G401.6 (cell line): ENCODE measurements around the gene WBP1.
A peak's percentile ranks its signal among the peaks of the same experiment; 100 is the strongest.

Experiments used
- FAIRE-seq: peaks from 2 replicates; lab custom pipeline; 2012; peaks lifted over from hg19 to GRCh38; lab: Jason Lieb, UNC

WBP1 gene

GRCh38 chr2:74503506-74504475, 45.6 kb downstream of the WBP1 start:
- no peak for FAIRE-seq

- FAIRE-seq: no peak
These were observed 46.4 kb downstream of the WBP1 start for GRCh38 chr2:74504591-74504990.

- FAIRE-seq: no peak
These were observed 47.4 kb downstream of the WBP1 start for GRCh38 chr2:74505448-74506246.

GRCh38 chr2:74507145-74507925, 49.1 kb downstream of the WBP1 start, which contains the start of gene PCGF1:
Gene PCGF1 (minus strand): TSS chr2:74507695. CDS start chr2:74507668, 27 bp downstream.
- peak; percentile 67 for FAIRE-seq

GRCh38 chr2:74507926-74508520, 49.8 kb downstream of the WBP1 start:
- no peak for FAIRE-seq

- FAIRE-seq: no peak
These were observed 52.0 kb downstream of the WBP1 start for GRCh38 chr2:74510272-74510671.
